ENCODE data around the gene FBN1. TPM values are rescaled to one million over a fixed set of nuclear protein-coding genes. Genes with fewer than 3 reads are reported as not detected.

FBN1 gene
- total RNA-seq, 2 donors from 2014 or later, result 57.1 to 84.9 TPM

- Histone ChIP-seq H3K9me3 (no peaks in the 10 kb centered on the region), H3K4me1 (peaks cover 0 to 25% of the 10 kb centered on the region in 2 donors), H3K36me3 (no peaks in the 10 kb centered on the region), H3K27ac (no peak overlapping the region), H3K27me3 (no peaks in the 10 kb centered on the region), H3K4me3 (no peak overlapping the region)
- TF ChIP-seq CTCF (IDR thresholded peaks at IDR 0.05), result no peak
- DNase-seq (ENCODE audit: low spot score), result no peak
These were observed 60.5 kb downstream of the FBN1 start for GRCh38 chr15:48584812-48585563.

- H3K36me3 ChIP-seq, result no peaks in the 10 kb centered on the region
- no peak for TF ChIP-seq CTCF (IDR thresholded peaks at IDR 0.05)
- no peaks in the 10 kb centered on the region for H3K9me3 ChIP-seq
- DNase-seq (ENCODE audit: low spot score), result no peak
- H3K27ac ChIP-seq, result no peak overlapping the region
- no peaks in the 10 kb centered on the region for H3K27me3 ChIP-seq
- H3K4me1 ChIP-seq, result peaks cover 0 to 33% of the 10 kb centered on the region in 2 donors
- H3K4me3 ChIP-seq, result no peak overlapping the region
These were observed 61.3 kb downstream of the FBN1 start for GRCh38 chr15:48584090-48584811.

GRCh38 chr15:48582452-48583247, 62.9 kb downstream of the FBN1 start:
- Histone ChIP-seq H3K27ac (no peak overlapping the region), H3K4me1 (peaks cover 0 to 33% of the 10 kb centered on the region in 2 donors), H3K36me3 (no peaks in the 10 kb centered on the region), H3K9me3 (no peaks in the 10 kb centered on the region), H3K4me3 (no peak overlapping the region), H3K27me3 (no peaks in the 10 kb centered on the region)
- TF ChIP-seq CTCF (IDR thresholded peaks at IDR 0.05), result no peak
- no peak for DNase-seq (ENCODE audit: low spot score)

GRCh38 chr15:48581219-48581618, 64.3 kb downstream of the FBN1 start:
- DNase-seq (ENCODE audit: low spot score), result no peak
- Histone ChIP-seq H3K9me3 (no peaks in the 10 kb centered on the region), H3K36me3 (no peaks in the 10 kb centered on the region), H3K4me3 (no peak overlapping the region), H3K4me1 (peaks cover 0 to 25% of the 10 kb centered on the region in 2 donors), H3K27ac (peak overlapping the region in 1 of 2 donors; percentile 33), H3K27me3 (no peaks in the 10 kb centered on the region)
- TF ChIP-seq CTCF (IDR thresholded peaks at IDR 0.05), result no peak

GRCh38 chr15:48580736-48581135, 64.8 kb downstream of the FBN1 start:
- H3K4me1 ChIP-seq, result peaks cover 0 to 25% of the 10 kb centered on the region in 2 donors

More at GRCh38 chr15:48580736-48581135, 64.8 kb downstream of the FBN1 start:
- H3K27me3 ChIP-seq, result no peaks in the 10 kb centered on the region
- H3K9me3 ChIP-seq, result no peaks in the 10 kb centered on the region
- H3K4me3 ChIP-seq, result no peak overlapping the region
- no peaks in the 10 kb centered on the region for H3K36me3 ChIP-seq
- no peak for TF ChIP-seq CTCF (IDR thresholded peaks at IDR 0.05)
- DNase-seq (ENCODE audit: low spot score), result no peak
- peak overlapping the region in 1 of 2 donors; percentile 33 for H3K27ac ChIP-seq

Data from right atrium auricular region (tissue), 2 donors.